HL-60 (cell line): ENCODE measurements around the gene CMPK2.

Source experiments
- GABPA ChIP-seq: IDR thresholded peaks from 2 replicates; pipeline ENCODE4 v1.6.1; 2012; ENCODE audit warnings: low read depth
- TF ChIP-seq, protein P1 (sequence below): IDR thresholded peaks from one replicate; pipeline ENCODE4 v1.5.1; 2011; ENCODE audit warnings: low read length, control low read depth, inconsistent platforms; ENCODE audit not compliant: insufficient read depth
- TF ChIP-seq, protein P2 (sequence below): IDR thresholded peaks from 2 replicates; pipeline ENCODE4 v1.6.1; 2012; ENCODE audit warnings: low read depth; ENCODE audit not compliant: insufficient replicate concordance

DNA sequence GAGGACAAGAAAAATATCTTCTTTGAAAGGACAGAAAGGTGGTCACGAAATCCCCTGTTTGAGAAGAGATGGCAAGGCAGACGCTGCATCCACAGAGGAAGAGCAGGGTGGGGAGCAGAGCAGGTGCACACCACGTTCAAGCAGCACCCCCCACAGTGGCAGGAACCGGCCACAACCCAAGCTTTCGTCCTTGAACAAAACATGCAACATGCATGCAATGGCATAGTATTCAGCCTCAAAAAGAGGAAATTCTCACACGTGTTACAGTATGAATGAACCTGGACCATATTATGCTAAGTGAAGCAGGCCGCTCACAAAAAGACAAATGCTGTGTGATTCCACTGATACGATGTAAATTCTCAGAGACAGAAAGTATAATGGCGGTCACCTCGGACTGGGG, 51.4 kb downstream of the CMPK2 start:
- TF ChIP-seq, protein P1, sequence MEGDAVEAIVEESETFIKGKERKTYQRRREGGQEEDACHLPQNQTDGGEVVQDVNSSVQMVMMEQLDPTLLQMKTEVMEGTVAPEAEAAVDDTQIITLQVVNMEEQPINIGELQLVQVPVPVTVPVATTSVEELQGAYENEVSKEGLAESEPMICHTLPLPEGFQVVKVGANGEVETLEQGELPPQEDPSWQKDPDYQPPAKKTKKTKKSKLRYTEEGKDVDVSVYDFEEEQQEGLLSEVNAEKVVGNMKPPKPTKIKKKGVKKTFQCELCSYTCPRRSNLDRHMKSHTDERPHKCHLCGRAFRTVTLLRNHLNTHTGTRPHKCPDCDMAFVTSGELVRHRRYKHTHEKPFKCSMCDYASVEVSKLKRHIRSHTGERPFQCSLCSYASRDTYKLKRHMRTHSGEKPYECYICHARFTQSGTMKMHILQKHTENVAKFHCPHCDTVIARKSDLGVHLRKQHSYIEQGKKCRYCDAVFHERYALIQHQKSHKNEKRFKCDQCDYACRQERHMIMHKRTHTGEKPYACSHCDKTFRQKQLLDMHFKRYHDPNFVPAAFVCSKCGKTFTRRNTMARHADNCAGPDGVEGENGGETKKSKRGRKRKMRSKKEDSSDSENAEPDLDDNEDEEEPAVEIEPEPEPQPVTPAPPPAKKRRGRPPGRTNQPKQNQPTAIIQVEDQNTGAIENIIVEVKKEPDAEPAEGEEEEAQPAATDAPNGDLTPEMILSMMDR: no peak
- TF ChIP-seq, protein P2, sequence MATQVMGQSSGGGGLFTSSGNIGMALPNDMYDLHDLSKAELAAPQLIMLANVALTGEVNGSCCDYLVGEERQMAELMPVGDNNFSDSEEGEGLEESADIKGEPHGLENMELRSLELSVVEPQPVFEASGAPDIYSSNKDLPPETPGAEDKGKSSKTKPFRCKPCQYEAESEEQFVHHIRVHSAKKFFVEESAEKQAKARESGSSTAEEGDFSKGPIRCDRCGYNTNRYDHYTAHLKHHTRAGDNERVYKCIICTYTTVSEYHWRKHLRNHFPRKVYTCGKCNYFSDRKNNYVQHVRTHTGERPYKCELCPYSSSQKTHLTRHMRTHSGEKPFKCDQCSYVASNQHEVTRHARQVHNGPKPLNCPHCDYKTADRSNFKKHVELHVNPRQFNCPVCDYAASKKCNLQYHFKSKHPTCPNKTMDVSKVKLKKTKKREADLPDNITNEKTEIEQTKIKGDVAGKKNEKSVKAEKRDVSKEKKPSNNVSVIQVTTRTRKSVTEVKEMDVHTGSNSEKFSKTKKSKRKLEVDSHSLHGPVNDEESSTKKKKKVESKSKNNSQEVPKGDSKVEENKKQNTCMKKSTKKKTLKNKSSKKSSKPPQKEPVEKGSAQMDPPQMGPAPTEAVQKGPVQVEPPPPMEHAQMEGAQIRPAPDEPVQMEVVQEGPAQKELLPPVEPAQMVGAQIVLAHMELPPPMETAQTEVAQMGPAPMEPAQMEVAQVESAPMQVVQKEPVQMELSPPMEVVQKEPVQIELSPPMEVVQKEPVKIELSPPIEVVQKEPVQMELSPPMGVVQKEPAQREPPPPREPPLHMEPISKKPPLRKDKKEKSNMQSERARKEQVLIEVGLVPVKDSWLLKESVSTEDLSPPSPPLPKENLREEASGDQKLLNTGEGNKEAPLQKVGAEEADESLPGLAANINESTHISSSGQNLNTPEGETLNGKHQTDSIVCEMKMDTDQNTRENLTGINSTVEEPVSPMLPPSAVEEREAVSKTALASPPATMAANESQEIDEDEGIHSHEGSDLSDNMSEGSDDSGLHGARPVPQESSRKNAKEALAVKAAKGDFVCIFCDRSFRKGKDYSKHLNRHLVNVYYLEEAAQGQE: no peak
- no peak for TF ChIP-seq GABPA
